Activated T-cell treated with anti-CD3 and anti-CD28 coated beads, Interleukin-2, amount 50 U/mL, for 1 hour (primary cell): ENCODE results near the gene FGF2.

Experiments used
- DNase-seq: peaks from one replicate; pipeline ENCODE4 v3.0.0-alpha.2; 2020

FGF2 gene

DNA sequence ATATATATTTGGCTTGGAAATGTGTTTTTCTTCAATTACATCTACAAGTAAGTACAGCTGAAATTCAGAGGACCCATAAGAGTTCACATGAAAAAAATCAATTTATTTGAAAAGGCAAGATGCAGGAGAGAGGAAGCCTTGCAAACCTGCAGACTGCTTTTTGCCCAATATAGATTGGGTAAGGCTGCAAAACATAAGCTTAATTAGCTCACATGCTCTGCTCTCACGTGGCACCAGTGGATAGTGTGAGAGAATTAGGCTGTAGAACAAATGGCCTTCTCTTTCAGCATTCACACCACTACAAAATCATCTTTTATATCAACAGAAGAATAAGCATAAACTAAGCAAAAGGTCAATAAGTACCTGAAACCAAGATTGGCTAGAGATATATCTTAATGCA lies 69.6 kb downstream of the FGF2 start:
- DNase-seq, result no peak

- DNase-seq, result no peak
Measured at GRCh38 chr4:122898370-122899150, 71.9 kb downstream of the FGF2 start.

- DNase-seq, result no peak
Measured at GRCh38 chr4:122899682-122900081, 73.1 kb downstream of the FGF2 start.

- no peak for DNase-seq
Measured at GRCh38 chr4:122900314-122900713, 73.7 kb downstream of the FGF2 start.

GRCh38 chr4:122901247-122902010 lies 74.8 kb downstream of the FGF2 start:
- DNase-seq, result no peak

GRCh38 chr4:122903766-122904288 lies 77.2 kb downstream of the FGF2 start:
- DNase-seq, result no peak

GRCh38 chr4:122906859-122907305 lies 80.3 kb downstream of the FGF2 start:
- no peak for DNase-seq

DNA sequence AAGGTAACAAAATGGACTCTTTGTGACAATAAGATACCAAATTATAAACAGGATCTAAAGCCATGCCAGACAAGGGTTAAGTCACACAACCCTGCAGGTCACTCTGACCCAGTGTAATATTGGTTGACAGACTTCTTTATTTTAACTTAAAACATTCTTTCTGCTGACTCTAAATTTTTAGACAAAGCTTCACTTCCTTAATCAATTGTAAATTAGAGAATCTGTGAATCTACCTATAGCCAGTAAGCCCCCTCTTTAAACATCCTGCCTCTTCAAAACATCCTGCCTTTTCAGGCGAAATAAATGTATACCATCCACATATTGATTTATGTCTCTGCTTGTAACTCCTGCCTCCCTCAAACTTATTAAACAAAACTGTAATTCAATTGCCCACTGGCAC lies 81.6 kb downstream of the FGF2 start:
- DNase-seq, result no peak

DNA sequence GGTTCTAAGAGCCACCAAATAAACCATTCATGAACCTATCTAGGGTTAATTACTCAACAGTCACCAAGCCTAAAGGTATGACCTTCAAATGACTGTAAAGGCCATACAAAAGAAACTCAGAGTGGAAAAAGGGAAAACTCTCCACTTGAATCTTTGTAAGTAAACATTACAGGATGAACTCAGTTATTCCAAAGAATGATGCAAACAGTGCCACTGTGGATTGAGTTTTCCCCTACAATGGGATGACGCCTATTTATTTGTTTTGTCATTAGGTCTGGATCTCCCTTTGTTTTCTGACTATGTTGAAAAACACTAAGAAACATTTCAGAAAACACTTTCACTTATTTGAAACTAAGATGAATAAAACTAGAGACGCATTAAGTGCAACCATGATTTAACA lies 83.1 kb downstream of the FGF2 start:
- DNase-seq, result no peak

GRCh38 chr4:122911588-122911987 lies 85.0 kb downstream of the FGF2 start:
- no peak for DNase-seq

- DNase-seq, result no peak
Measured at GRCh38 chr4:122912810-122913575, 86.4 kb downstream of the FGF2 start.

DNA sequence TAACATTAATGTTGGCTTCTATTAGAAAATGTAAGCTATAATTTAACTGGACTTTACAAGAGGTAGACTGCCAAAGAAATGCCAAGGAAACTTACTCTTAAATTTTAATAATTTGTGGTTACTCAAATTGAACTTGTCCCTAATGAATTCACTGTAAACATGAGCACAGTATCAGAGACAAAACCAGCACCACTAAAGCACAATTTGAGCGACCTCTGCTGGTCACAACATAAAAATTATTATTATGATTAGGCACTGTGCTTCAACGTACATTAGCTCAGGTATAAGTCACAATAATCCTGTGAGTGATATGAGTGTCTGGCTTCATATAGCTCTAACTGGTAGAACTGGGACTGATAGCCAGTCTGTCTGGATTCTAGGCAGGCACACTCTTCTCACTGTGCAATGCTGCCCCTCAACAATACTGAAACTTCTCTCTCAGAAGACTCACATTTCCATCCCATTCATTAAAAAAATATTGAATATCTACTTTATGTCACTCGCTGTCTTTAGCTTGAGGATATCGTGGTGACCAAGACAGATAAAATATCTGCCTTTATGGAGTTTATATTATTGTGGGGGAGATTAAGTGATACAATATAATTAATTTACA lies 87.8 kb downstream of the FGF2 start:
- DNase-seq, result no peak

- no peak for DNase-seq
Measured at GRCh38 chr4:122914938-122915337, 88.3 kb downstream of the FGF2 start.

GRCh38 chr4:122917731-122918130 lies 91.1 kb downstream of the FGF2 start:
- no peak for DNase-seq

- DNase-seq, result no peak
Measured at GRCh38 chr4:122920473-122920872, 93.8 kb downstream of the FGF2 start.

GRCh38 chr4:122921300-122921699 lies 94.7 kb downstream of the FGF2 start:
- no peak for DNase-seq

DNA sequence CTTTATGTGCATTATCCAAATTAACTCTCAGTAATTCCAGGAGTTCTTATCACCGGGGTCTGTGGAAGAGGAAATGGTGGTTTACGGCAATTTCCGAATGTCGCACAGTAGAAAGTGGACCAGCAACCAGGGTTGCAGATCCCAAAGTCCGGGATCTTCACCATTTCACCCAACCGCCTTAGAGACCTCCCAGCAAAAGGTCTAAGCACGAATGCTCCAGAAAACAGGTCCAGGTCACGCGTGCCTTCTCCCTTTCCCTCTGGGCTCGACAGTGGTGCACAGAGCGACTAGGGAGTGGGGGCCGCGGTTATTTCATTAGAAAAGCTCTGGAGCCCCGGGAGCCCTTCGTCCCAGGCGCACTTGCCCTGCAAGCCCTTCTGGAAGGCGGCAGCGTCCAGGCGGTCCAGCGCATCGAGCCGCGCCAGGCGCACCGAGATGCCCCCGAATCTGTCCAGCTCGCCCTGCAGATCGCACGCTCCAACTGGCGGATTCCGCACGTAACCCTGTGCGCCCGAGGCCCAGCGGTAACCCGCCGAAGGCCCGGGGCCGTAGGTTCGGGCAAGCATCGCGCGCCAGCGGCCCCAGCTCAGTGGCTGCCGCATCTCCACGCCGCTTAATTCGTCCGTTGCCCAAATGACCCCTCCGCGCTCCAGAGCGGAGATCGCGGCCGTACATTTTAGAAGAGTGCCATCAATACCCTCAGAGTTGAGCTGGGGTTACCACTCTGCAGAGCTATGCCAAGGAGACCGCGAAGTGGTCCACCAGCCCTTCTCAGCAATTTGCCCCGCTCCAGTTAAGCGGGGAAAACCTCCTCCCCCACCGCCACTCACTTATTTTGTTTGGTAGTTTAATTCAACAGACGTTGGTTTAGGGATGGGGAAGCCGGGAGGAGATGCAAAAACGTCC lies 95.6 kb downstream of the FGF2 start, which contains the start of gene NUDT6:
Gene NUDT6 (minus strand): TSS at position 627 of the 906 bp plus-strand sequence. CDS start 25 bp downstream, at position 602.
- DNase-seq, result peak; percentile 45

DNA sequence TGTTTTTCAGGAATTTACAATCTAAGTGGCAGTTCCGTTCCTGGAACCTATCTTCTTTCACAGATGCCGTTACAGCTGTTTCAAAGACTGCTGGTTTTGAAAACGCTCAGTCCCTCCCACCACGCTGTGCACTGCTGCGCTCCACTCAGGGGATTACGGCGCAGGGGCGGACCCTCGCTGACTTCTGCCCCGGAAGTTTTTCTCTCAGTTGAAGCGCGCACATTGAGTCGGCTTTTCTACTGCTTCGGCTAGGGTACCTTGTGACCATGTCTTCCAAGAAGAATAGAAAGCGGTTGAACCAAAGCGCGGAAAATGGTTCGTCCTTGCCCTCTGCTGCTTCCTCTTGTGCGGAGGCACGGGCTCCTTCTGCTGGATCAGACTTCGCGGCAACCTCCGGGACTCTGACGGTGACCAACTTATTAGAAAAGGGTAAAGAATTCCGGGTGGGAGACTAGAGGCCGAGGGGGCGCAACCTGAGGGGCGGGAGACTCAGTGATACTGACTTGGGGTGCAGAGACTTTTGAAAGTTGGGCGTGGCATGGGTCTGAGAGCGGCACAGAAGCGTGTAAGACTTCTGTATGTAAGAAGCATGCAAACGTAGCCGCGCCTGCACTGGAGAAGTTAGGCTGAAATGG lies 96.4 kb downstream of the FGF2 start:
- DNase-seq, result peak; percentile 86

DNA sequence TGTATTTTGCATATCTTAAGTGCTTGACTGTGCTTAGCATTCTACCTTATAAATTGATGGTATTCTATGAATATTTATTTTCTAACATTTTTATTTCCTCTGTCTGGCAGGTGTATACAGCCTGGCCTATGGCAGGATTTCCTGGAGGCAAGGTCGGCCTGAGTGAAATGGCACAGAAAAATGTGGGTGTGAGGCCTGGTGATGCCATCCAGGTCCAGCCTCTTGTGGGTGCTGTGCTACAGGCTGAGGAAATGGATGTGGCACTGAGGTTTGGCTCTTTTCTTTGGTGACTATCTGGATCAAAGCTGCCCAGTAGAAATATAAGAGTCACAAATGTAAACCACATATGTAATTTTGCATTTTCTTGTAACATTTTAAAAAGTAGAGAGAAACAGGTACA lies 102.3 kb downstream of the FGF2 start:
- no peak for DNase-seq

GRCh38 chr4:122930862-122931261 lies 104.2 kb downstream of the FGF2 start:
- DNase-seq, result no peak

DNA sequence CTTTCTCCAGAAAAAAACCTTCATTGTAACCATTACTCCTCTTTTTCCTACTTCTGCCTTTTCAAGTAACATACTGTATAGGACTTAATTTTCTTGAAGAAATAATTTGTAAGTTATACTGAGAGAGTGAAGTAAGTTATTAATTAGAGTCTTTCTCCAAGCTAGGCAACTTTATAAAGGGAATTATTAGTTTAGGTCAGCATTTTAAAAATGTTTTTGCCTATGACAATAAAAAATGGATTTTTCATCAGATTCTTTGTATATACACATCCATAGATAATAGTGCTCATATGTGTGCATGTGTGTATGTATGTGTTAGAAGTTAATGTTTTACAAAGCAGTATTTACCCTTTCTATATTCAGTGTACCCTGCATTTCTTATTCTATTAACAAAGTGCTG lies 106.1 kb downstream of the FGF2 start:
- no peak for DNase-seq
